OCI-LY7 (cell line): ENCODE measurements around the gene SNX22.

Experiments used
- CTCF ChIP-seq: fragments of 200-600 bp; sonication (generic); conservative IDR thresholded peaks from 2 replicates; pipeline ENCODE4 v1.5.1; 2014; ENCODE audit warnings: mild to moderate bottlenecking, antibody characterized with exemption, low read length, moderate library complexity, mixed read lengths
- EZH2phosphoT487 ChIP-seq: fragments of 200-600 bp; sonication (generic); IDR thresholded peaks from 2 replicates; pipeline ENCODE4 v1.6.1; 2018; ENCODE audit warnings: low read depth, borderline replicate concordance, mild to moderate bottlenecking, mixed run types, antibody characterized with exemption, low read length, moderate library complexity, mixed read lengths

DNA sequence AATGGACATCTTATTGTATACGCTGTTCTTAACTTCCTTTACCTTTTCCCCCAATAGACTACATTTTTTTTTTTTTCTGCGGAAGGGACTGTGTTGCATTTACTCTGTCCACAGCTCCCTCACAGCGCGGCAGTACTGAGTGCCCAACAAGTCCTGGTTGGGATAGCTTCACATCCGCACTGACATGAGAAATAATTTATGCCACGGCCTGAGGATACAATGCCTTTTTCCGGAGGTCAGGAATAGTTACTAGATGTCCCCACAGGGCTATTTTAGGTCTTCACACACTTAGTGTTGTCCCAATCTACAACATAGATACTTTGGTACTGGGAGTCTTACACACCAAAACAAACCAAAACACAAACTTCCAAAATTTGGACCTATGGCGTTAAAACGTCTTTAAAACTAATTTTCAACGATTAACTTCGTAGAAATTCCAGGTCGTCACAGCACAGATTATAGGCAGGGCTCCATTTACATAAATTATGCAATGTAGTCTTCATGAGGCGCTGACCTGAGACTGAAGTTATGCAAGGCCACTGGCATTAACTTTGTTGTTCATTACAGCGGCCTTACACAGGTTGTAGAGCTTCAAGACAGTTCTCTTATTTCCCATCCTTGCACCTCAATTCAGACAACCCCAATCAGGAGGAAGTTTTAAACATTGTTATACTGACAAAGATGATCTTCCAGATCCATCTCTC lies 12.3 kb downstream of the SNX22 start:
- TF ChIP-seq EZH2phosphoT487 = no peak
- no peak for TF ChIP-seq CTCF
